Stimulated activated CD8-positive, alpha-beta memory T cell treated with anti-CD3 and anti-CD28 coated beads, Interleukin-4, amount 100 ng/mL, for 4 hours (primary cell): ENCODE results near the gene PDCD1LG2.
"Not testable (repeated sequence)": the region's sequence is repeated elsewhere in the genome, so short reads cannot be mapped to it uniquely, and the experiment has no call there.

ENCODE experiments used
- DNase-seq, 2 donors: peaks; one replicate each; pipeline ENCODE4 v3.0.0-alpha.2; 2020; ENCODE audit warnings: low read depth in 2 of 2, low spot score in 1 of 2

The PDCD1LG2 gene

DNA sequence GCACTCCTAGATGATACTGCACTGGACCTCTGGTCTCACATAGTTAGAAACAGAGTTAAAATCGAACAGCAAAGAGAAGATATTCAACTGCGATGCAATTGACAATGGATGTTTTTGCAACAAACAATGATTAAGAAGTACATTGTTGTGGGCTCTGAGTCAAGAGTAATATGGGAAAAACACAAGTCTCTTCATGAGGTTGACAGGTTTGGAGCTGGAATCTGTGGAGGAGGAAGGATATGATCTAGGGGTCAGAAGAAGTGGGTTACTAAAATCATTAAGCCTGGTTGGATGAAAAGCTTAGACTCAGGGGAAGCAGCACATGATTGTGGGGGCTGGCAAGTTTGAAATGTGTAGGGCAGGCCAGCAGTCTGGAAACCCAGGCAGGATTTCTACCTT is 53.1 kb downstream of the PDCD1LG2 start:
- no peak for DNase-seq

DNA sequence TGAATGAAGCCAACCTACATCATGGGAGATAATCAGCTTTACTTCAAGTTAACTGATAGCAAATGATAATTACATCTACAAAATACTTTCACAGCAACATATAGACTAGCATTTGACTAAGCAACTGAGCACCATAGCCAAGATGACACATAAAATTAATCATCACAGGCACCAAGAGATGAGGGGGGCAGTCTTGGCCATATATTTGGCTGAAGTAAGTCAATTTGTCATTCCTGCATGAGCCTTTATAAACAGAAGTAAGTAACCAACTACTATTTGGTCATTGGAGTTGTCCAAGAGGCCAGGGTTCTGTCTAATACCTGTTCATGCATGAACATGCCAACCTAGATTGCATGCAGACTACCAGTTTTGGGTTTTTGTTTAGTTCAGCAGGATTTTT is 53.6 kb downstream of the PDCD1LG2 start:
- no peak for DNase-seq

DNA sequence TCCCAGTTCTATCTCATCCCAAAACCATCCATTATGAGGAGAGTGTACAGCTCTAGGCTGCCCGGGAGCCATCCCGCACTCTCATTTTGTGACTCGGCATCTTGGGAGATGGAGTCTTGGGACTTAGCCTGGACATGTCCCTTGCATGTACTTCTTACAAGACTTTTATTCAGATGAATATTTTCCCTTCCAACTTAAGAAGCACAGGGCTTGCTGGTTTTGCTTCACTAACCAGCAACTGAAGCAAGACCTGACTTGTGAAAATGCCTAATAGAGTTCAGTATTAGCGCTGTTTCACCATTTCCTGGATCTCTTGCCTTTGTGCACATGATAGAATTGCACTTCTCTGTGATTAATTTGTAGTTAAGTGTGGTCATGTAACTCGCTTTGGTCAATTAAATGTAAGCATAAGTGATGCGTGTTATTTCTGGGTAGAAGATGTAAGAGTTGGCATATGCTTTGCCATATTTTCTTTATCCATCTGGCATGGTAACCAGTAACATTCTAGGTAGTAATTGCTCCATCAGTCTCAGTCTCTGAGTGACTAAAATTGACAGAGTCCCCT is 55.8 kb downstream of the PDCD1LG2 start:
- no peak for DNase-seq

DNA sequence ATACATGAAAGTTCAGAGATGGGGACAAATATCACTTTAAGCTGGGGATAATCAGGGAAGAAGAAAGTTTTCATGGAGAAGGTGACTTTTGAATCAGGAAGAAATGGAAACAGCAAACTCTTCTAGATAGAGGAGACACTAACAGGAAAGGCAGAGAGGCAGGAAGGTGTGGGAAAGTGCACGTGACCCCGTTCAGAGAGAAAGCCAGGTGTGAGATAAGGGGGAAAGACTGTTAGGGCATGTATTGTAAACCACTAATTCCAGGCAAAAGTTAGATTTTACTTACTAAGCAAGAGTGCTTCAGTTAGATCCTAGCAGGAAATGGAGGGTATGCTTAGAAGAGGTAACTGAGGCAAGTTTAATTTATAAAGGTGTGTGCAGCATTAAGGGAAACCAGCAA is 58.5 kb downstream of the PDCD1LG2 start:
- DNase-seq, result no peak

DNA sequence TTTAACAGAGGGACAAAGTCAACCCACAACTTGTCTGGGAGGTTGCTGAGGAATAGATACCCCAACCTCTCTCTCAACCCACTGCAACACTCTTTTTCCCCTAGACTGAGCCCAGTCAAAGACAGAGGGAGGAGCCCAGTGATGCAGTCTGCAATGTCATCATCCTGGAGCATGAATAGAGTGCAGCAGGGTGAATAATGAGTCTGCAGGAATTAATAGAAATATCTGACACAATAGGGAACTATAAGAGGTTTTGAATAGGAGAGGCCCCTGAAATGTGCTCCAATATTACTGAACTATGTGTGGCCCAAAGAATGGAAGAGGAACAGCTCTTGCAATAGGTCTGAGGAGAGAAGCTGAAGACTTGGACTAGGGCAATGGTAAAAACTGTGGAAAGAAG is 59.1 kb downstream of the PDCD1LG2 start:
- DNase-seq, result no peak

DNA sequence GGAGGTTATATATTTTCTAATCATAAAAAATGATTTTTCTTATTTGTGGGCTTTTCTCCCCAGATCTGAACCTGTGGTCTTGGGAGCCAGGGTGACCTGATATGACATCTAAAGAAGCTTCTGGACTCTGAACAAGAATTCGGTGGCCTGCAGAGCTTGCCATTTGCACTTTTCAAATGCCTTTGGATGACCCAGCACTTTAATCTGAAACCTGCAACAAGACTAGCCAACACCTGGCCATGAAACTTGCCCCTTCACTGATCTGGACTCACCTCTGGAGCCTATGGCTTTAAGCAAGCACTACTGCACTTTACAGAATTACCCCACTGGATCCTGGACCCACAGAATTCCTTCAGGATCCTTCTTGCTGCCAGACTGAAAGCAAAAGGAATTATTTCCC is 59.6 kb downstream of the PDCD1LG2 start:
- DNase-seq, result no peak

DNA sequence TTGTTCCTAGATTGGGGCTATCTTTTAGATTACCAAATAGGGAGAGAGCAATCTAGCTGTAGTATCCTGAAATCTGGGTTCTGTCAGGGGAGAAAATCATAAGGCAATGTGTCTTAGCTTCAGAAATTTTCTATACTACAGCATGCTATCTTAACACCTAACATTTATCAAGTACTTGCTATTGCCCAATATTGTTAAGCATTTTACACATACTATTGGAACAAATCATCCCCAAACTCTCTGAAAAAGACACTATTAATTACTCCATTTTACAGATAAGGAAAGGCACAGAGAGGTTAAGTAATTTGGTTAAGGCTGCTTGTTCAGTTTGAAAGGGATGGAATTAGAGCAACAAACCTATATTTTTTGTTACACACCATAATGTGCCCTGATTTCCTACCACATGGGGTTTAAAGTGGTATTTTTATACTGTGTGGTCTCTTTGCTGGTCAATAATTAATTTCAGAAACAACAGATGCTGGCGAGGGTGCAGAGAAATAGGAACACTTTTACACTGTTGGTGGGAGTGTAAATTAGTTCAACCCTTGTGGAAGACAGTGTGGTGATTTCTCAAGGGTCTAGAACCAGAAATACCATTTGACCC is 61.4 kb downstream of the PDCD1LG2 start:
- DNase-seq, result no peak

DNA sequence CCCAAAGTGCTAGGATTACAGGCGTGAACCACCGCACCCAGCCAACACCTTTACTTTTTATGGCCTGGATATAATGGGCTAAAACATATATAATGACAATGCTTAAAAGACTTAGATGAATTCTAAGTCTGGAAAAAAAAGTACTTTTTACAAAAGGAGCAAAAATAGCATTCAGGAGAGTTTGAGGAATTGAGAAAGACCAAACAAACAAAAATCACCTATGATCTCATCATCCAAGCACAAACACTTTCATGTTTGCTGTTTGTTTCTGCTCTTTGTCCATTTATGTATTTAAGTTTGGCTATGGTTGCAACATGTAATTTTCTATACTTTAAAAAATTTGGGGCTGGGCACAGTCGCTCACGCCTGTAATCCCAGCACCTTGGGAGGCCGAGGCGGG is 63.8 kb downstream of the PDCD1LG2 start:
- DNase-seq, result no peak

DNA sequence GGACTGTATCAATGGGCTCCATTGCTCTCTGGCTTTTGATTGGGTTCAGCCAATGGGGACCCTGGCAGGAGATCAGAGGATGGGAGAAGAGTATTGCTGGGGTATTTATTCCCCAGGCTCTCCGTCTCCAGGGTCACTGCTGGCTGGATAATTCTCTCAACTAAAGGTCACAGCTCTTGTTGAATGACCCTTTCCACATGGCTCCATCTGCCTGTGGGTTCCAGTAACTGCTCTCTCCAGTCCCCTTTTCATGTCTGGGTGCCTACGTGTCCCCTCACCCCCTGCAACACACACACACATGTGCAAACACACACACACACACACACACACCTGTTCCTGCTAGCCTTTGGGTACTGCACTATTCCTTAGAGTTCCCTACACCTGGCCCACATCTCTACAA is 64.7 kb downstream of the PDCD1LG2 start:
- DNase-seq, result no peak

DNA sequence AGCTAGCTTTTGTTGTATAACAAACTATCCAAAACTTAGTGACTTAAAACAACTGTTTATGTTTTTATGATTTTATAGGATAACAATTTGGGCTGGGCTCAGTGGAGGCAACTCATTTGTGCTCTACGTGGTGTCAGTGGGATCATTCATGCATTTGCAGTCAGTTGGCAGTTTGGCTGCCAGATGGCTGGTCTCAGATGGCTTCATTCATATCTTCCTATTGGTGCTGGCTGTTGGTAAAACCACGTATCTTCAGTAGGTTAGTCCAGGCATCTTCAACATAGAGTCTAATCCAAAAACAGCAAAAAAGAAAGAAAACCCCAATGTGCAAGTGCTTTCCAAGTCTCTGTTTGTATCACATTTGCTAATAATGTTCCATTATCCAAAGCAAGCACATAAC is 66.9 kb downstream of the PDCD1LG2 start:
- no peak for DNase-seq

DNA sequence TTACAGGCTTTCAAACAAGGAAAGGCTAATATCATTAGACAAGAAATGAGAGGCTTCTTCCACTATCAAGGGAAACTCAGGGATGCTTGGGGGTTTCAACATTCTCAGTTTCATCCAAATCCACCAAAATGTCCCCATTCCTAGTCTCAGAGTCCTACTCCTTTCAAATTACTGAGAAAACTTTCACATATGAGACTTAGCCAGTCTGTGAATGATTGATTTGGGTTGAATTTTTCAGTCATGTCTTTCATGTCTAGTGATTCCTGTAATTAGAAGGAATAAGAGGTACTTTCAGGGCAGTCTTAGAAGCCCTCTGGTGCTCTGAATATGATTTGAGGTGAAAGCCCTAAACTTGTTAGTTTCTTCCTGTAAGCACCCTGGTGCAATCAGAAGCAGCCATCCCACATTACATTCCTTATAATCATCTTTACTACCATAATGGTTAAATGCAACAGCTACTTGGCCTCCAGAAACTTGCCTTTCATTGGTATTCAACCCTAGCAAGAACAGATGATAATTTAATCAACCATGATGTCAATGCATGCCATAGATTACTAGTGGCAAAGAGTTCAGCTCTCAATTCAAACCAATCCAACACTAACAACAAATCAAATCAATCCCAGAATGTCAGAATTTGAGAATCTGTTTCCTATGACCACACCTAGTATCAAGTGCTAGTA is 67.8 kb downstream of the PDCD1LG2 start:
- DNase-seq, result no peak

DNA sequence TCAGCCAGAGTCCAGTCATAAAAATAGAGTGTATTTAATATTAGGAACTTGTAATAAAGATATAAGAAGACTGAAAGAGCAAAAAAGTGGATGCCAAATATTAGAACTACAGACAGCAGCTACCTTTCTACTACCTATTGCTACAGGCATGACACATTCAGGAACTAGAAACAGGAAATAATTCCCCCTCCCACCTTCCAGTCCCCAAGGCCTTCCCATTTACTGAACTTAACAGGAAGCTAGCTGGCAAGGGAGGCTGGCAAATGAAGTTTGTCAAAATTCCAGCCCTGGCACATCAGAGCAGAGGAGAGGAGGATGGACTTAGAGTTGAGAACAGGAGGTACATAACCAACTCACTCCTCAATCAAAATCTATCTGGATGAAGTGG is 68.4 kb downstream of the PDCD1LG2 start:
- DNase-seq, result no peak

DNA sequence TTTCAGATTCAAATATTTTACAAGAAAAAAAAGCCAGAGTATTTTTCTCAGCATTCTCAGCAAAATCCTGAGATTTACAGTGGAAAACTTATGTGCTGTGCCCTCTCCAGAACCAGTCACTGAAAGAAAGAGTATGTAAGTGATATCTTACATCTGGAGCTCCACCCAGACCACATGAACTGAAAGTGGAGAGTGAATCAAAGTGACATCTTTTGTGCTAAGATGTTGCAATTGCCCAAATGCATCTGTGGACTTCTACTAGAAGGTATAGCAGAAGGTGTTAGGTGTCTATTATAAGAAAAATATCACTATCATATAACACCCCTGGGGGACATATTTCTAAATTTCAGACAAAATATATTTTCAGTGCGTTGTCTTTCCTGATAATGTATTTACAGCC is 69.5 kb downstream of the PDCD1LG2 start:
- no peak for DNase-seq

DNA sequence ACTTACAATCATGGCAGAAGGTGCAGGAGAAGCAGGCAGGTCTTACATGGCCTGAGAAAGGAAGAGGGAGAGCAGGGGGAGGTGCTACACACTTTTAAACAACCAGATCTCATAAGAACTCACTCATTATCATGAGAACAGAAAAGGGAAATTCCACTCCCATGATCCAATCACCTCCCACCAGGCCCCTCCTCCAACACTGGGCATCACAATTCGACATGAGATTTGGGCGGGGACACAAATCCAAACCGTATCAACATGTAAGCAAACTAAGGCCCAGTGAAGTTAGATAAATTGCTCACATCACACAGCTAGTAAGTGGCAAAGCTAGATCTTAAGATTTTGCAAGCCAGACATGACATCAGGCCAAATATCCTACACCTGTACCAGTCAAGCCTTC is 70.3 kb downstream of the PDCD1LG2 start:
- no peak for DNase-seq

DNA sequence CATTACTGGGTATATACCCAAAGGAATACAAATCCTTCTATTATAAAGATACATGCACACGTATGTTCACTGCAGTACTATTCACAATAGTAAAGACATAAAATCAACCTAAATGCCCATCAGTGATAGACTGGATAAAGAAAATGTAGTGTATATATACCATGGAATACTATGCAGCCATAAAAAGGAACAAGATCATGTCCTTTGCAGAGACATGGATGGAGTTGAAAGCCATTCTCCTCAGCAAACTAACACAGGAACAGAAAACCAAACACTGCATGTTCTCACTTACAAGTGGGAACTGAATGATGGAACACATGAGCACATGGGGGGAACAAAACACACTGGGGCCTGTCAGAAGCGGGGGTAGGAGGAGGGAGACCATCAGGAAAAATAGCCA is 71.4 kb downstream of the PDCD1LG2 start:
- not testable (repeated sequence) for DNase-seq

DNA sequence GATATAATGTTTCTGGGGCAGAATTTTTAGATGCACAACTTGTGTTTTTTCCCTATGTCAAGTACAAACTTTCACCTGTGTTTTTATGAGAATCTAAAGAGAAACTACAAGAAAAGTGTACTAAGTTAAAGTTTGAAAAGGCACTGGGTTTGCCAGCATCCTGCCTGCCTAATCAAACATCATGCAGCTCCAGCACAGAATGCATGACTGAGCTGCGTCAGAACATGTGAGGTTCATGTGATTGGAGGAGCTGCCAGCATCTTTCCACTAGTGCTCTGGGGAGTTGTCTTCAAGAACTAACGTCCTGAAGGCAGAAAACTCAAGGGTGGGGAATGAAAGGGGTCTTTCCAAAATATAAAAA is 72.5 kb downstream of the PDCD1LG2 start:
- DNase-seq, result no peak

DNA sequence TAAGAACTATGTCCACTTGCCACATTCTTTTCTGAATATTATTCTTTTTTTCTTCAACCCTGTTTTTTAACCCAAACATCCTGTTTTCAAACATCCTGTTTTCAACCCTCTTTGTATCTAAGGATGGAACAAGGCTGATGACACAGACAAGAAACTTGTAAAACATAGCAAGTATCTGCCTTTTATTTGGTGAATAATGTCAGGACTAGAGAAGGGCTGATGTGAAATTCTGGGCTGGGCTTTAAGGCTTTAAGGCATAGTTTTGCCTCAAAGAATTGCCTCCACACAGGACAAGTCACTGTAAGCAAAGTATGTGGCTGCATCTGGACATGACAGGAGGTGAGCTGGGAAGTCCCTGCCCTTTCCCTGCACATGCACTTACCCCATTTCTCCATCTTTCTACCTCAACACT is 76.1 kb downstream of the PDCD1LG2 start:
- DNase-seq, result no peak

DNA sequence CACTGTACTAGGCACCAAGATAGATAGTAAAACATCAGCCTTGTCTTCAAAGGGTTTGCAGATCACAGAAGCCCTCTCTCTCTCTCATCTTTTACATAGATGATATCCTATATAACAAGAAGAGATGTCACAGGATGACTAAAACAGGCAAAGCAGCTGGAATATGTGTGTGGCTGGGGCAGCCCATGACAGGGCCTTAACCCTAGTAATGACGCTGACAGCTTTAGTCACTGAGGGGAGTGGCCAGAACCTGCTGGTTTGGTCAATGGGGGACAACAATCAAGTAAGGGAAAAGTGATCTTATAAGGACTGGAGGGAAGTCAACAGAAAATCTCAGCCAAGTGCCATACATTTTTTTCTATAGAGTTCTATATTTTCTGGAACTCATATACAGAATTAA is 76.7 kb downstream of the PDCD1LG2 start:
- no peak for DNase-seq

DNA sequence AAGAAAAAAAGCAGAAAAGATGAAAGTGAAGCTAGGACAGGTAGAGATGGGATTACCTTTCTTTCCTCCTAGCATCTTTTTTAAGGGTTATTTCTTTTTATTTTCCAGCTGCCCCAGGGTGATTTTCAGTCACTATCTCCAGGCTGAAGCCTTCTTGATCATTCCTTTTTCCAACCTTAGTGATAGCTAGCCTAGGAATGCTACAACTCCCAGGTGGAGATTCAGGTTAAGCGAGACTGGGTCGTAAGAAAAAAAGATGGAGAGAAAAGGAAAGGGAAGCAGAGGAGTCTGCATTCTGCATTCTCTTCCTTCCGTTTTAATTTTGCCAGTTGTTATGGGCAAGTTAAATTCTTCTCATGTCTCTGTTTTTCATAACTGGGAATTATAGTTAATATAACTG is 81.9 kb downstream of the PDCD1LG2 start:
- DNase-seq, result no peak

DNA sequence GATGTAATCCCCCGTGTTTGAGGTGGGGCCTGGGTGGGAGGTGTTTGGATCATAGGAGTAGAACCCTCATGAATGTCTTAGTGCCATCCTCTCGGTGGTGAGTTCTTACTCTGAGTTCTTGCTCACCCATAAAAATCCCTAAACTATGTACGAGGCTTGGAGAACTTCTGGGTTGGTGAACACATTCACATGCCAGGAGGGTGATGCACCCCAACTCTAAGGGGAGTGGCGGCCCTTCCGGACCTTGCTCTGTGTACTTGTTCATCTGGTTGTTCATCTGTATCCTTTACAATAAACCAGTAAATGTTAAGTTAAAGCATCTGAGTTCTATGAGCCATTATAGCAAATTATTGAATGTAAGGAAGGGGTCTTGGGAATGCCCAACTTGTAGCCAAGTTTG is 82.6 kb downstream of the PDCD1LG2 start:
- no peak for DNase-seq

DNA sequence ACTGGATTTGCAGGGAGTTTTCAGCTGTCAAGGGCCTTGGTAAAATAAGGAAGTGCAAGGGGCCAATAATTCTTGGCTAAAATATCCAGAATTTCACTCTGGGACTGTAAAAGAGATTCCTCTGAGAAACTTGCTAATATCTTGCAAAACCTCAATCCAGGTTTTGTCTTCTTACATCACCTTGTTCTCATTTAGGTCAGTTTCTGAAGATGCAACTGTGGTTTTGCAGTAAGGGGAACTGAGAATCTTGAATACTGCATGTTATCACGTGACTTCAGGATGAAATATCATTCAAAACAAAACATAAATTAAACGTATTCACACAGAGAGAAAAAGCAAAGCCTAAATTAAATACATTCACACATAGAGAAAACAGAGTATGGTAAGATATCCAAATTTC is 83.6 kb downstream of the PDCD1LG2 start:
- no peak for DNase-seq

DNA sequence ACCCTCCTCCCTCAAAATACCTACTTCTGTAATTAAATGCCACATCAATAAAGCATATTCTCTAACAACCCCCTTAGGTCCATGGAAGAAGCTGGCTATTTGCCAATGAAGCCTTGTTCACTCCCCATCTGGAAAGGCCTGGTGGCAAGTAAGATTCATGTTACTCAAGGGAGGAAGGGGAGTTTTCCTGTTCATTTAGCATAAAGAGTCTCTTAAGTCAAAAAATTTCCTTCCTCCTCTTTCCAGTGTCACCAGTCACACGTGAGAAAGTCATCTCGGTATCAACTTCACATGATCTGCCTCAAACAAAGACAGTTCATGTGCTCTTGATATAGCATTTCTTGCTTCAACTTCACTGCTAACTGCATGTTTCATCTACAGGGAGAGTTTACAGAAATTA is 85.8 kb downstream of the PDCD1LG2 start:
- no peak for DNase-seq
